Left ventricle myocardium superior (tissue), 1 donor: ENCODE data around the gene RBM33. TPM values are rescaled to one million over a fixed set of nuclear protein-coding genes. Genes with fewer than 3 reads are reported as not detected.

Experiments
- ATAC-seq: fragments of 200-7000 bp; cut with Tn5 transposase; one replicate; pipeline ENCODE4 v1.9.1; 2020; ENCODE audit warnings: mild to moderate bottlenecking, moderate library complexity
- DNase-seq: peaks from one replicate; pipeline ENCODE4 v3.0.0-alpha.2; 2020
- intact Hi-C: fragments of 100-400 bp; cut with micrococcal nuclease; formaldehyde crosslinking; loops from one replicate; pipeline ENCODE4 v1.11.0; 2022
- total RNA-seq: library from RNA; stranded (reverse); fragmentation: NEBNext Ultra II Directional; extraction: Animal tissue kit (Norgen Biotek cat#: 25700); gene quantifications from one replicate; pipeline ENCODE4 v1.2.1, GENCODE V29; 2021
- donor health status: DM: no; HTN: yes; CAD: no; lungs with severe emphysema.

Gene RBM33
- total RNA-seq, 1 donor from 2014 or later, result 37.8 TPM

DNA sequence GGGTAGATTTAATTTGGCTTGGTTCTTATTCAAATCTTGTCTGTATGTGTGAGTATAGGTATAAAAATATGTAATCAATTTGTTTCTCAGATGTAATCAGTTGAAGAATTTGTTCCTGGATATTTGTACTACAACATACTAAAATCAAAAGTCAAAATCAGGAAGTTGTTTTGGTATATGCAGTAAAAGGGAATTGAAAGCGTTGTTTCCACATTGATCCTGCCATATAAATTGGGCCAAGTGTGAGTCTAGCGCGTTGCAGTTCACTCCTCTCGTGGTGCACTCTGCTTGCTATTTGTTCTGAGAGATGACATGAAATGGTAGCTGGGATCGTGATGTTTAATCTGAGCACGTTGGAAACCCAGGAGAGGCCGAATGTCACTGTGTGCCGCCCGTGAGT, 111.9 kb downstream of the RBM33 start:
- intact Hi-C loops, result no loop called here
- ATAC-seq (no peak), DNase-seq (no peak)

- ATAC-seq (no peak), DNase-seq (no peak)
- intact Hi-C loops, result no loop called here
These were observed 113.9 kb downstream of the RBM33 start for GRCh38 chr7:155758348-155758747.

- ATAC-seq (peak; percentile 63), DNase-seq (no peak)
- intact Hi-C loops, result no loop called here
These were observed 115.4 kb downstream of the RBM33 start for GRCh38 chr7:155759740-155760430.

- no peak for ATAC-seq
- intact Hi-C loops, result no loop called here
- no peak for DNase-seq
These were observed 116.7 kb downstream of the RBM33 start for GRCh38 chr7:155761162-155761561.

DNA sequence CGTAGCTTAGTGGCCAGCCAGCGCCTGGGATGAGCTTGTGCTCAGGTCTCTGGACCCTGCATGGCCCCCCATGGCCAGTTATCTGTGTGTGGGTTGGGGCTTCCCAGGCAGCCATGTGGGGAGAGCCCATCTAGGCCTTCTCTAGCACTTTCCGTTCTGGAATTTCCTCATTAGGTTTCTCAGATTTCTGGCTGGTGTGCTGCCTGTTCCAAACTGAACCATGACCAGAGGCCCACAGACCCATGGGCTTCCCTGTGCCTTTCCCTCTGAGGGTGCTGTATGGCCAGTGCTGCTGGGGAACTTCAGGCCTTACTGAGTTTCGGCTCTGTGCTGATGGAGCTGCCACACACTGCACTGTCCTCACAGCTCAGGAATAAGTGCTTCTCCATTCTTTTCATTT, 117.6 kb downstream of the RBM33 start:
- ATAC-seq, result no peak
- no peak for DNase-seq
- intact Hi-C loops, result no loop called here

DNA sequence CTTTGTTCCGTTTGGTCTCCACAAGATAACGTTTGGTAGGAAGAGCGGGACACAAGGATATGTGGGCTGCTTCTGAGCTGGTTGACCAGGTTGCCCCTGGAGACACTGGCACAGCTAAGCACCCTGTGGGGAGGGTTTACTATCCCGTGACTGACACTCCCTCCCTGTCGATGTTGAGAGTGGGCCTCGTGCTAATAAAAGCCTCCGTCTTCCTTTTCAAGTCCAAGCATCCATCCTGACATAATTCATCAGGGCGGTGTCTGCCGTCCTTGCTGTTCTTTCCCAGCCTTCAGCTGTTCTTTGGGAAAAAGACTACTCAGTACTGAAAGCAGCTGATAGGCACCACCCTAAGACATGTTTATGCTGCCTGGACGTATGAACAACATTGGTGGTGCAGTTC, 118.2 kb downstream of the RBM33 start:
- DNase-seq (no peak), ATAC-seq (peak; percentile 82)
- intact Hi-C loops, result no loop called here

GRCh38 chr7:155763122-155763521, 118.7 kb downstream of the RBM33 start:
- ATAC-seq, result no peak
- intact Hi-C loops, result no loop called here
- no peak for DNase-seq

GRCh38 chr7:155763691-155764437, 119.4 kb downstream of the RBM33 start:
- DNase-seq, result peak; percentile 55
- intact Hi-C loops, result no loop called here
- peak; percentile 48 for ATAC-seq

DNA sequence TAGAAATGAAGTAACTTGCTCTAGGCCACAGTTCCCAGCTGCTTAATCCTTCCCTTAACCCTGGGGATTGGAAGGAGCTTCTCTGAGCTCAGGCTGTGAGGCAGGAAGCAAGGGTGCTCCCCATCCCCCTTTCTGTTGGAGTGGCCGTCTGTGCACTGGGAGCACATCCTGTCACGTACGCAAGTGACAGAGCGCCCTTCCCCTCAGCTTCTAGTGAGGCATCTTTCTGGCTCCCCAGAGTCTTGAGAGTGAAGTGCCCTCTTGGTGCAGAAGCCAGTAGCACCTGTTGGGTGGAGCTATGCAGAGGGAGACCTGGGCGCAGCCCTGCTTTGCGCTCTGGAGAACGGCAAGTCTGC, 120.0 kb downstream of the RBM33 start:
- ATAC-seq (peak; percentile 35), DNase-seq (no peak)
- intact Hi-C loops, result no loop called here

DNA sequence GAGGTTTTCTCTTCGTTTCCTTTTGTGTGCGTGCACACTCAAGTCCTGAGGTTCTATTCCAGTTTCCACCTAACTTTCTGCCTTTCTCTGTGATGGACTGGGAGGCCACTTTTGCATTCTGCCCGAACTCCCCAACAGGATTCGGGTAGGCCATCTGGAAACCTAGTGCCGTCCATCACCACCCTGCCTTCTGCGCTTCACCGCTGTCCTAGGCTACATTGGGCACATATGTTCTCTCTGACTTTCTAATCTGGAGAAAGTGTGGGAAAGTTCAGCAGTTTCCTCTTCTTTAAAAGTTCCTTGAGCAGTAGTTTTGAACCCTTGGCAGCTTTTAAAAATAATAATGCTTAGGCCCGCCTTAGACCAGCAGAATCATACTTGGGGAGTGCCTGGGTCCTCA, 121.0 kb downstream of the RBM33 start:
- DNase-seq (no peak), ATAC-seq (no peak)
- intact Hi-C loops, result loop anchor here (5.0 kb wide), 1 partner anchor 168 kb away; no protein-coding TSS in a partner anchor

GRCh38 chr7:155766386-155766785, 121.9 kb downstream of the RBM33 start:
- ATAC-seq (no peak), DNase-seq (no peak)
- intact Hi-C loops, result loop anchor here (5.0 kb wide), 1 partner anchor 169 kb away; no protein-coding TSS in a partner anchor

- intact Hi-C loops, result loop anchor here (5.0 kb wide), 1 partner anchor 170 kb away; no protein-coding TSS in a partner anchor
- ATAC-seq (no peak), DNase-seq (no peak)
These were observed 122.8 kb downstream of the RBM33 start for GRCh38 chr7:155766966-155767916.

- DNase-seq, result no peak
- peak; percentile 23 for ATAC-seq
- intact Hi-C loops, result loop anchor here (5.0 kb wide), 1 partner anchor 172 kb away; no protein-coding TSS in a partner anchor
These were observed 125.2 kb downstream of the RBM33 start for GRCh38 chr7:155769701-155770100.

GRCh38 chr7:155770241-155770640, 125.8 kb downstream of the RBM33 start:
- no peak for ATAC-seq
- DNase-seq, result no peak
- intact Hi-C loops, result no loop called here

DNA sequence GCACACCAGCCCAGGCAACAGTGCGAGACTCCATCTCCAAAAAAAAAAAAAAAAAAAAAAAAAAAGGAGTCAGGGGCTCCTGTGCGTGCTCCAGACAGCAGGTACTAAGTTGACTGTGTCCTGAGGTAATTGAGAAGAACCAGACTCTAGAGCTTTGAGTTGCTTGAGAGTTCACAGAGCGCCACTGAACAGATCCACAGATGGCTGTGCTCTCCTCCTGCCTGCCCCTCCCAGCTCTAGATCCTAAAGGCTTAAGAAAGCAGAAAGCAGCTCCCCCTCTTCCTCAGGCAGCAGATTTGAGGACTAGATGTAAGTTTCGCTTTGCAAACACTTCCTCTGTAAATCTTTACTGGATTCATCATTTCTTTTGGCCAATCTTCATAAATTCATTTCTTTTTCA, 129.1 kb downstream of the RBM33 start:
- intact Hi-C loops, result no loop called here
- ATAC-seq, result no peak
- no peak for DNase-seq

GRCh38 chr7:155774947-155775346, 130.5 kb downstream of the RBM33 start:
- intact Hi-C loops, result no loop called here
- ATAC-seq (peak; percentile 53), DNase-seq (peak; percentile 68)

GRCh38 chr7:155775691-155776090, 131.2 kb downstream of the RBM33 start:
- no peak for ATAC-seq
- intact Hi-C loops, result no loop called here
- DNase-seq, result no peak

DNA sequence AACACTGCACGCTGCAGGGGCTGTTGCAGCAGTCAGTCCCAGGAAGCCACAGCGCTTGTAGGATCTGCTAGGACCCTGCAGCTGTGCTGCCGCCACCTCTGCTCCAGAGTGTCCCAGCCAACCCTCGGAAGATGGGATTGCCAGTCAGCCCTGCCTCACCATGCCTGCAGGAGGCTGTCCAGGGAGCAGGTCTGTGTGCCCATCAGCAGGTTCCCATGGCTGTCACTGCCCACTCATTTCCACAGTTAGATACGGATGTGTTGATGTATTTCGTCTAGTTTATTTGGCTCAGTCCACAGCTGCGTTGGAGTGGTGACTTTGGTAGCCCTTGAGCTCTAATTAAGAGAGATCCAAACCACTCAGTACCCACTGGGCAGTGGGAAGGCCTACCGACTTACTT, 132.1 kb downstream of the RBM33 start:
- intact Hi-C loops, result no loop called here
- DNase-seq (no peak), ATAC-seq (peak; percentile 23)

DNA sequence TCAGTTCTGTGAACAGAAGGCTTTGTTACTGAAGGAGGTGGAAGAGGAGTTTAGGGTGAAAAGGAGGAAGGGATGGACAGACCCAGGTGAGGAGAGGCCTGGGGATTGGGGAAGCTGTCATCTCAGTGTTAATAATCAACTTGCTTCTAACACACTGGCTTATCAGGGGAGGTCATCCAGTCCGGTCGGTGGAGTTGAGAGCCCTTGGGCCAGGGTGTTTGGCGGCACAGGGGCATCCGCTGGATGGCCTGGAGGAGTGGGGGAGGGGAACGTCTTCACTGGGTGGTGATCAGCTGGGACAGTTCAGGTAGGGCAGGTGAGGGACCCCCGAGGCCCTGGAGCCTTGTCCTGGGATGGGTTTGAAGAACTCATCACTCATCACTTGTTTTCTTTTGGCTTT, 133.9 kb downstream of the RBM33 start:
- ATAC-seq, result no peak
- intact Hi-C loops, result no loop called here
- no peak for DNase-seq

DNA sequence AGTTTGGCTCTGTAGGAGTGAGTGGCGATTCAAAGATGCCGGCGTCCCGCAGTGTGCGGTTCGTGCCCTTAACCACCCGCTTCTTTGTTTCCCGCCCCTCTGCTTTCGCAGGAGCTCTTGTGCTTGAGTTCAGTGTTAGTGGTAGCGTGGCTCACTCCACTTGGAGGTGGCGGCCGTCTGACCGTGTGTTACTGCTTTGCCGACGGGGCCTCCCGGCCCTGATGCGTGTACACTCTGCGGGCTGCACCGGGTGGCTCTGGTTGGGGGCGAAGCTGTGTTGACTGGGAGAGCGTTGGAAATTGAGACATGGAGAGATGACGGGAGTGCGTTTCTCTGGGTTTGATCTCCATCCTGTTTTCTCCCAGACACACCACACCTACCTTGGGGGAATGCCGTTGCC, 136.4 kb downstream of the RBM33 start:
- ATAC-seq (no peak), DNase-seq (no peak)
- intact Hi-C loops, result no loop called here
